ENCODE results near the gene SCMH1.

- TF ChIP-seq TAF1 (IDR thresholded peaks at IDR 0.05; ENCODE audit: low read depth): no peak
- TF ChIP-seq YY1 (IDR thresholded peaks at IDR 0.05; ENCODE audit: low read depth): no peak
- TF ChIP-seq RAD21 (IDR thresholded peaks at IDR 0.05; ENCODE audit: low read depth): no peak
- TF ChIP-seq CREB1 (IDR thresholded peaks at IDR 0.05; ENCODE audit: low read depth): no peak
- no peak for TF ChIP-seq MAX (IDR thresholded peaks at IDR 0.05)
- TF ChIP-seq CEBPB (IDR thresholded peaks at IDR 0.05): no peak
- no peak for TF ChIP-seq EP300 (IDR thresholded peaks at IDR 0.05; ENCODE audit: borderline replicate concordance)
Measured at GRCh38 chr1:41215623-41216022, 26.5 kb downstream of the SCMH1 start.
